Smooth muscle cell (in vitro differentiated cells): ENCODE measurements around the gene AK5. TPM values are rescaled to one million over a fixed set of nuclear protein-coding genes. Genes with fewer than 3 reads are reported as not detected.
A peak's percentile ranks its signal among the peaks of the same experiment; 100 is the strongest.

Experiments
- DNase-seq: peaks from one replicate; lab custom pipeline; 2025; ENCODE audit not compliant: unreplicated experiment; lab: John Stamatoyannopoulos, UW
- H2AFZ ChIP-seq: fragments of 200-600 bp; sonication (generic); 2 replicates; pipeline ENCODE4 v1.6.0; 2016; ENCODE audit warnings: antibody characterized with exemption, low read depth, mild to moderate bottlenecking
- H3F3A ChIP-seq: fragments of 200-600 bp; sonication (generic); 2 replicates; pipeline ENCODE4 v1.6.0; 2017; ENCODE audit warnings: antibody characterized with exemption, low read depth
- H3K27ac ChIP-seq: fragments of 200-600 bp; sonication (generic); 2 replicates; pipeline ENCODE4 v1.5.1; 2016; ENCODE audit warnings: low read depth, mild to moderate bottlenecking
- H3K27me3 ChIP-seq: fragments of 200-600 bp; sonication (generic); 2 replicates; pipeline ENCODE4 v1.6.1; 2016; ENCODE audit warnings: low read depth, mild to moderate bottlenecking
- H3K36me3 ChIP-seq: fragments of 200-600 bp; sonication (generic); 2 replicates; pipeline ENCODE4 v1.5.1; 2016; ENCODE audit warnings: low read depth
- H3K4me1 ChIP-seq: fragments of 200-600 bp; sonication (generic); 2 replicates; pipeline ENCODE4 v1.5.1; 2016; ENCODE audit warnings: low read depth
- H3K4me2 ChIP-seq: fragments of 200-600 bp; sonication (generic); 2 replicates; pipeline ENCODE4 v1.6.0; 2016; ENCODE audit warnings: mild to moderate bottlenecking
- H3K4me3 ChIP-seq: fragments of 200-600 bp; sonication (generic); 2 replicates; pipeline ENCODE4 v1.5.1; 2016; ENCODE audit warnings: mild to moderate bottlenecking
- H3K79me2 ChIP-seq: fragments of 200-600 bp; sonication (generic); 2 replicates; pipeline ENCODE4 v1.6.0; 2016; ENCODE audit warnings: low read depth, mild to moderate bottlenecking
- H3K9ac ChIP-seq: fragments of 200-600 bp; sonication (generic); 2 replicates; pipeline ENCODE4 v1.6.0; 2016; ENCODE audit warnings: low read depth
- H3K9me3 ChIP-seq: fragments of 200-600 bp; sonication (generic); replicated peaks from 2 replicates; pipeline ENCODE4 v1.5.1; 2016; ENCODE audit warnings: low read depth
- H4K20me1 ChIP-seq: fragments of 200-600 bp; sonication (generic); 2 replicates; pipeline ENCODE4 v1.6.0; 2016; ENCODE audit warnings: low read depth
- WGBS: methylation state at CpG from one replicate; pipeline ENCODE4 v1.1.7; 2016; ENCODE audit warnings: low lambda C conversion rate; 5-methylcytosine and 5-hydroxymethylcytosine counted together
- polyA plus RNA-seq: library from polyadenylated mRNA; unstranded; fragments of >200 nt; fragmentation: Nextera tagmentation; extraction: Ambion mirVana; gene quantifications from 2 replicates; pipeline ENCODE4 v1.2.1, GENCODE V29; 2016
- total RNA-seq: library from RNA; depleted of rRNA; stranded (reverse); fragments of >200 nt; gene quantifications from 2 replicates; pipeline ENCODE4 v1.2.3, GENCODE V29; 2014
- TF ChIP-seq, protein P1 (sequence below): fragments of 200-600 bp; sonication (generic); IDR thresholded peaks from 2 replicates; pipeline ENCODE4 v1.5.1; 2017; ENCODE audit warnings: borderline replicate concordance, mild to moderate bottlenecking, antibody characterized with exemption; ENCODE audit not compliant: insufficient read depth, poor library complexity, severe bottlenecking

The AK5 gene
- total and polyA plus RNA-seq, 2 experiments from 2014 or later: 0.43 TPM; not detected in 1

DNA sequence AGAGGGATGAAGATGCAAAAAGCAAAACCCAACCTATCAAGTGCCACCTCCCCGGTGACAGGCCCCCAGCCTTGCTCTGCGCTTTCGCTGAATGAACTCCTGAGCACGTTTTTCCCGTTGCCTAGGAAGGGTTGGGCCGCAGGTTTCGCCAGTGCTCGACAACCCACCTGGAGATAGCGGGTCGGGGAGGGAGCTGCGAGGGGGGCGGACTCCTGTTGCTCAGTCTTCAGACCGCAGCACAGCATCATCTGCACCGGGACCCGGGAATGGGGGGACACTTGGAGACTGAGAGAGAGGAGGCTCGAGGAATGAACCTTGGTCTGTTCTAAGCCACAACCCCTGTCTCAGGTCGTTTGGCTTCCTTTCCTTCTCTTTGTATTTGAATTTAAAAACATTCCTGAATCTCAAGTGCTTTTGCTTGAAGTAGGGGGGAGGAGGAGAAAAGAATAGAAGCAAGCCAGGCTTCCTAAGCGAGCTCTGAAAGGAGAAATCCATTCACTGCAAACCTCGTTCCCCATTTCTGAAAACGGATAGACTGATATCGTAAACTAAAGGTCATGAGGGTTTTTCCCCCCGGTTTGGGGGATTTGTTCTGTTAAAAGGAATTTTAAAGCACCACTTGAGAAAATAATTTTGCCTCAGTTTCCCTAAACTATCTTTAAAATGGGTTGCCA, 1.2 kb downstream of the AK5 start:
- TF ChIP-seq, protein P1, sequence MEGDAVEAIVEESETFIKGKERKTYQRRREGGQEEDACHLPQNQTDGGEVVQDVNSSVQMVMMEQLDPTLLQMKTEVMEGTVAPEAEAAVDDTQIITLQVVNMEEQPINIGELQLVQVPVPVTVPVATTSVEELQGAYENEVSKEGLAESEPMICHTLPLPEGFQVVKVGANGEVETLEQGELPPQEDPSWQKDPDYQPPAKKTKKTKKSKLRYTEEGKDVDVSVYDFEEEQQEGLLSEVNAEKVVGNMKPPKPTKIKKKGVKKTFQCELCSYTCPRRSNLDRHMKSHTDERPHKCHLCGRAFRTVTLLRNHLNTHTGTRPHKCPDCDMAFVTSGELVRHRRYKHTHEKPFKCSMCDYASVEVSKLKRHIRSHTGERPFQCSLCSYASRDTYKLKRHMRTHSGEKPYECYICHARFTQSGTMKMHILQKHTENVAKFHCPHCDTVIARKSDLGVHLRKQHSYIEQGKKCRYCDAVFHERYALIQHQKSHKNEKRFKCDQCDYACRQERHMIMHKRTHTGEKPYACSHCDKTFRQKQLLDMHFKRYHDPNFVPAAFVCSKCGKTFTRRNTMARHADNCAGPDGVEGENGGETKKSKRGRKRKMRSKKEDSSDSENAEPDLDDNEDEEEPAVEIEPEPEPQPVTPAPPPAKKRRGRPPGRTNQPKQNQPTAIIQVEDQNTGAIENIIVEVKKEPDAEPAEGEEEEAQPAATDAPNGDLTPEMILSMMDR: no peak
- H4K20me1 ChIP-seq: no peaks in the 10 kb centered on the region
- H3F3A ChIP-seq: no peaks in the 10 kb centered on the region
- H3K9ac ChIP-seq: no peak overlapping the region
- H2AFZ ChIP-seq: peak overlapping the region; percentile 79
- no peaks in the 10 kb centered on the region for H3K9me3 ChIP-seq
- no peaks in the 10 kb centered on the region for H3K36me3 ChIP-seq
- peak overlapping the region; percentile 94 for H3K4me2 ChIP-seq
- 3% methylated on average over 22 of the region's 22 CpGs for WGBS
- DNase-seq: no peak
- H3K27me3 ChIP-seq: peaks cover 83% of the 10 kb centered on the region
- no peaks in the 10 kb centered on the region for H3K79me2 ChIP-seq
- peaks cover 15% of the 10 kb centered on the region for H3K4me1 ChIP-seq
- no peak overlapping the region for H3K27ac ChIP-seq
- H3K4me3 ChIP-seq: peak overlapping the region; percentile 67

DNA sequence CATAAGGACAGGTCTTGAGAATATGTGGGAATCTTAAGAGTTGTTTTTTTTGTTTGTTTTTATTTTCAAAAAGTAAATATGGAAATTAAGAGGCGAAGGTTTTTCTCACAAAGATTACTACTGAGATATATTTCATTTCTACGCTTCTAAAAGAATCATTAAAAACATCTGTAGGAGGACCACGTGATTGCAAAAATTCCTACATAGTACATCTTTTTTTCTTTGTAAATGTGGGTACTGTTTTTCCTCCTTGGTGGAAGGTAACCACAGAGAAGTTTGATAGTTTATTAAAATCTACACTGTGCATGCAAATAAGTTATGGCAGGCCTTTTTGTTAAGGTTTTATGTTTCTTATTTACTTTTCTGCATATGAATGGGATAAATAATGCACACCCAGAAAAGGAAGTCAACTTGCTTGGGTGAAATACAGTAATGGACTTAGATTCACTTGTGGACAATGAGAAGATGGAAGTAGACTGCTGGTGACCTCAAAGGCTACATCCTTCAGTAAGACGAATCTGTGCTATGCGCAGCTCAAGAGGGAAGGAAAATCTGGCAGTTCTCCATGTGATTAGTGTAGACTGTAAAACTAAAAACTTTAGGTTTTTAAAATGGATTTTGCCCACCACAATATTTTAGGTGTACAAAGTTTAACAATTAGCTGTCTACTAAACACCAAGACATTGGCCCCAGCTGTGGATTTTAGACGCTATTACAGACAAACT, 2.0 kb downstream of the AK5 start:
- no peak for DNase-seq
- Histone ChIP-seq H3K36me3 (no peaks in the 10 kb centered on the region), H3K9ac (no peak overlapping the region), H3K9me3 (no peaks in the 10 kb centered on the region), H3F3A (no peaks in the 10 kb centered on the region), H3K4me1 (peaks cover 15% of the 10 kb centered on the region), H3K27me3 (peaks cover 78% of the 10 kb centered on the region), H3K4me2 (no peak overlapping the region), H2AFZ (no peak overlapping the region), H3K4me3 (no peak overlapping the region), H4K20me1 (no peaks in the 10 kb centered on the region), H3K79me2 (no peaks in the 10 kb centered on the region), H3K27ac (no peak overlapping the region)
- TF ChIP-seq, protein P1: no peak
- 76% methylated on average over 6 of the region's 6 CpGs for WGBS

DNA sequence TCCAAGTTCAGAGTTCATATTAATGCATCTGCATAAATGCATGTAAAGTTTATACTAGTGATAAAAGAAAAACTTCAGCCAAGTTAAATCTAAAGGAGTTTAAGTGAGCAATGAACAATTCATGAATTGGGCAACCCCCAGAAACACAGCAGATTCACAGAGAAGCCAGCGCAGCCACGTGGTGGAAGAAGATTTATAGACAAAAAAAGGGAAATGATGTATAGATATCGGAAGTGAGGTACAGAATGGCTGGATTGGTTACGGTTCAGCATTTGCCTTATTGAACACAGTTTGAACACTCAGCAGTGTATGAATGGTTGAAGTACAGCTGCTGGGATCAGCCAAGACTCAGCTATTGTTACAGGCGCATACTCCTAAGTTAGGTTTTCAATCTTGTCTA, 5.7 kb downstream of the AK5 start:
- Histone ChIP-seq H3K4me1 (peaks cover 11% of the 10 kb centered on the region), H3K27ac (no peak overlapping the region), H3K4me2 (no peak overlapping the region), H3K36me3 (no peaks in the 10 kb centered on the region), H4K20me1 (no peaks in the 10 kb centered on the region), H3F3A (no peaks in the 10 kb centered on the region), H3K27me3 (peaks cover 50% of the 10 kb centered on the region), H2AFZ (no peak overlapping the region), H3K9ac (no peak overlapping the region), H3K4me3 (no peak overlapping the region), H3K79me2 (no peaks in the 10 kb centered on the region), H3K9me3 (no peaks in the 10 kb centered on the region)
- DNase-seq: no peak
- 93% methylated on average over 5 of the region's 5 CpGs for WGBS
- TF ChIP-seq, protein P1: no peak
